Measurements from ENCODE around the gene CCT7.

CCT7 gene

DNA sequence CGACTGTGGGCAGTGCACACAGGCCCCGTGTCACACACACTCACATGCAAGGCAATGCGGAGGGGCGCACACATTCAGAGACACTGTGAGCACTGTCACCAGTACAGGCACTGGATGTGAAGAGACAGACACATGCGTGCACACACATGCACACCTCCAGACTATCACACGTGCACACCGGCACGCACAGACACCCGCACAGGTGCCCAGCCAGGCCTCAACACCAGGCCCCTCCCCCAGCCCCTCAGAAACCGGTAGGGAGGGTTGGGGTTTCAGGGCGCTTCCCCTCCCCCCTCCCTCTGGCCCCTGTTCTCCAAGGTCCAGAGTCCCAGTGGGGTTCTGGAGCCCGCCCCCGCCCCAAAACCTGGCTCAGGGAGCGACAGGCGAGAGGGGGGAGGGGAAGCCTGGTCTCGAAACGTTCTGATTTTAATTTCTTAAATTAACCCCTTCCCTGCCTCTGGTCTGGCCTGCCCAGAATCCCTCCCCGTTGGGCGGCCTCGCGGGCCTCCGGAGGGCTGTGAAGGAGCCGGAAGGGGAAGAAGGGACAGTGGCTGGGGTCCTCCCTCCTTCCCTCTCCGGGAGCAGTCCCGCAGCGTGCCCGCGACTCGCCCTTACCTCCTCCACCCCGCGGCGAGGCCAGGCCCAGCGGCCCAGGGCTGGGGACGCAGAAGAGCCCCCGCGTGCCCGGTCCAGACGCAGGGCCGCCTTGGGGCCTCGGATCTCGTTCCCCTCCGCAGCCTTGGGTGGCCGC is 49.6 kb downstream of the CCT7 start:
- TF ChIP-seq EP300 (IDR thresholded peaks at IDR 0.05; ENCODE audit: borderline replicate concordance) (no peak), ZBTB7A (IDR thresholded peaks at IDR 0.05; ENCODE audit: low read depth) (0 out of 2 replicates have a peak, but pooled peaks have one; percentile 7), NFIC (IDR thresholded peaks at IDR 0.05) (no peak)

- TF ChIP-seq TCF12 (IDR thresholded peaks at IDR 0.05; ENCODE audit: low read depth) (no peak), EP300 (IDR thresholded peaks at IDR 0.05; ENCODE audit: borderline replicate concordance) (no peak), RAD21 (IDR thresholded peaks at IDR 0.05; ENCODE audit: low read depth) (no peak), TAF1 (IDR thresholded peaks at IDR 0.05; ENCODE audit: low read depth) (no peak), CREB1 (IDR thresholded peaks at IDR 0.05; ENCODE audit: low read depth) (no peak), NFIC (IDR thresholded peaks at IDR 0.05) (no peak), REST (IDR thresholded peaks at IDR 0.05; ENCODE audit: low read depth) (no peak), TEAD4 (IDR thresholded peaks at IDR 0.05) (no peak), CEBPB (IDR thresholded peaks at IDR 0.05) (no peak), YY1 (IDR thresholded peaks at IDR 0.05; ENCODE audit: low read depth) (no peak), ZBTB7A (IDR thresholded peaks at IDR 0.05; ENCODE audit: low read depth) (no peak; the same call in 1 of the 2 replicates), FOXM1 (IDR thresholded peaks at IDR 0.05; ENCODE audit: borderline replicate concordance, low read depth) (no peak), EGR1 (IDR thresholded peaks at IDR 0.05) (no peak)
- TF ChIP-seq, protein P1, sequence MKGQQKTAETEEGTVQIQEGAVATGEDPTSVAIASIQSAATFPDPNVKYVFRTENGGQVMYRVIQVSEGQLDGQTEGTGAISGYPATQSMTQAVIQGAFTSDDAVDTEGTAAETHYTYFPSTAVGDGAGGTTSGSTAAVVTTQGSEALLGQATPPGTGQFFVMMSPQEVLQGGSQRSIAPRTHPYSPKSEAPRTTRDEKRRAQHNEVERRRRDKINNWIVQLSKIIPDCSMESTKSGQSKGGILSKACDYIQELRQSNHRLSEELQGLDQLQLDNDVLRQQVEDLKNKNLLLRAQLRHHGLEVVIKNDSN (IDR thresholded peaks at IDR 0.05) = no peak
- TF ChIP-seq, protein P2, sequence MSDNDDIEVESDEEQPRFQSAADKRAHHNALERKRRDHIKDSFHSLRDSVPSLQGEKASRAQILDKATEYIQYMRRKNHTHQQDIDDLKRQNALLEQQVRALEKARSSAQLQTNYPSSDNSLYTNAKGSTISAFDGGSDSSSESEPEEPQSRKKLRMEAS (IDR thresholded peaks at IDR 0.05) = no peak
These were observed 50.4 kb downstream of the CCT7 start, which contains the start of gene FBXO41 for GRCh38 chr2:73284296-73285158. TSS of gene FBXO41 (minus strand) at chr2:73284478. CDS start at chr2:73269630, 14,848 bp downstream.

DNA sequence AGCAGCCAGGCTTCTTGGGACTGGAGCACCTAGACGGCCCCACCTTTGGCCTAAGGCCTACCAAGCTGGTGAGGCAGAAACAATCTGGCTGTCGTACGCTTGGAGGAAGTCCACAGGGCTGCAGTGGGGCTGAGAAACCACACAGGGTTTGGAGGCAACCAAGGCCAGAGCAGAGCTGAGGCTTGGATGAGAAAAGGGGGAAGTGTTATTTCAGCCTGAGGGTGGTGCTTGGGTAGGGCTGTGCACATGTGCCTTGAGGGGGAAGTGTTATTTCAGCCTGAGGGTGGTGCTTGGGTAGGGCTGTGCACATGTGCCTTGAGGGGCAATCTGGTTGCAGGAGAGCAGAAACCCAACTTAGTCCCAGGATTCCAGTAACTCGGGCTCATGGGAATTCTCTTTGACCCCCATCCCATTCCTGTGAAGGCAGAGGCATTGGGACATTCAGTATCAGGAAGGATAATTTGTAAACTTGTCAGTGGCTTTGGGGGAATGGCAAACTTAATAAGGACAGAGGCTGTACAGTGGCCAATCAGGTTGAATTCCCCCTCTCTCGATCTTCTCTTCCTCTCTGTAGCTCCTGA is 51.1 kb downstream of the CCT7 start:
- TF ChIP-seq EP300 (IDR thresholded peaks at IDR 0.05; ENCODE audit: borderline replicate concordance) (no peak), TCF12 (IDR thresholded peaks at IDR 0.05; ENCODE audit: low read depth) (no peak), TAF1 (IDR thresholded peaks at IDR 0.05; ENCODE audit: low read depth) (no peak), FOXM1 (IDR thresholded peaks at IDR 0.05; ENCODE audit: borderline replicate concordance, low read depth) (no peak), CREB1 (IDR thresholded peaks at IDR 0.05; ENCODE audit: low read depth) (no peak), RAD21 (IDR thresholded peaks at IDR 0.05; ENCODE audit: low read depth) (no peak), REST (IDR thresholded peaks at IDR 0.05; ENCODE audit: low read depth) (no peak), TEAD4 (IDR thresholded peaks at IDR 0.05) (no peak)
- TF ChIP-seq, protein P1 (IDR thresholded peaks at IDR 0.05) = no peak

DNA sequence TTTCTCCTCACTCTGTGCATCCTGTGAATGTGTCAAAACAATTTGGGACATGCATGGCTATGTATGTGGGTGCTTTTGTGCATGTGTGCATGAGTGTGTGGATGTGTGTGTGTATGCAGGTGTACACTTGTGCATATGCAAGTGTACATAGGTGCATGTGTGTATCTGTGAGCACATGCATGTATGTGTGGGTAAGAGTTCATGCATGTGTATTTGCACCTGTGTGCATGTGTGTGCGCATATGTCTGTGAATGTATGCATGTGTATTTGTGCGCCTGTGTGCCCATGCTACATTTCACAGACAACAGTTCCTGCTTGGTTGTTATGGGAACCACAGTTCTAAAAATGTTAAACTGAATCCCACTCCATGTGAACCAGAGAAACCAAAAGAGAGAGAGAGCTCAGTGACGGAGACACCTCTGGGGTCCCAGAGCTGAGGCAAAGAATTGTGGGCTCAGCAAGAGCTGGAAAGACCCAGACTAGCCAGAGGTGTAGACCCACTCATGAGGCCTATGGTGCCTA is 52.1 kb downstream of the CCT7 start:
- TF ChIP-seq NFIC (IDR thresholded peaks at IDR 0.05) = no peak
- TF ChIP-seq EP300 (IDR thresholded peaks at IDR 0.05; ENCODE audit: borderline replicate concordance) = no peak
- no peak for TF ChIP-seq ZBTB7A (IDR thresholded peaks at IDR 0.05; ENCODE audit: low read depth)
- TF ChIP-seq TEAD4 (IDR thresholded peaks at IDR 0.05) = no peak

DNA sequence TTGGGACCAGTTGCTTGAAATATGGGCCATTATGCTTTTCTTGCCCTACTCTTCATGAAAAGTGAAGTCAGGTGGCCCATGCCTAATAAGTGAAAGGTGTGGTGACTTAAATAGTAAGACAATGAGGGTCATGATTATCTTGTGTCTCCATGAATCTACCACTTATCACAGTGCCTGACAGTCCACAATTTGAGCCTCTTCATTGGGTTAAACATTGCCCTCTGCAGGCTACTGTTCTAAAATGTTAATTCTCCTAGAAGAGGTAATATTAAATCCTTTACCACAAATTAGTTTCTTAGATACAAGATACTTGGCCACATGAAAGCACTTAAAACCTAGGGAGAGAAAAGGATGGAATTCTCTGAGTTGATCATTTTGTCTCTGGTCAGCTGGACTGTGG is 55.2 kb downstream of the CCT7 start:
- no peak for TF ChIP-seq NFIC (IDR thresholded peaks at IDR 0.05)
- TF ChIP-seq EP300 (IDR thresholded peaks at IDR 0.05; ENCODE audit: borderline replicate concordance) = no peak
- no peak for TF ChIP-seq TEAD4 (IDR thresholded peaks at IDR 0.05)
- TF ChIP-seq, protein P1 (IDR thresholded peaks at IDR 0.05) = no peak
- TF ChIP-seq EGR1 (IDR thresholded peaks at IDR 0.05) = no peak
- no peak for TF ChIP-seq CEBPB (IDR thresholded peaks at IDR 0.05)
- no peak for TF ChIP-seq CREB1 (IDR thresholded peaks at IDR 0.05; ENCODE audit: low read depth)
- no peak for TF ChIP-seq REST (IDR thresholded peaks at IDR 0.05; ENCODE audit: low read depth)
- no peak for TF ChIP-seq TAF1 (IDR thresholded peaks at IDR 0.05; ENCODE audit: low read depth)
- TF ChIP-seq FOXM1 (IDR thresholded peaks at IDR 0.05; ENCODE audit: borderline replicate concordance, low read depth) = no peak
- no peak for TF ChIP-seq YY1 (IDR thresholded peaks at IDR 0.05; ENCODE audit: low read depth)
- TF ChIP-seq, protein P2 (IDR thresholded peaks at IDR 0.05) = no peak
- no peak for TF ChIP-seq ZBTB7A (IDR thresholded peaks at IDR 0.05; ENCODE audit: low read depth)
- TF ChIP-seq TCF12 (IDR thresholded peaks at IDR 0.05; ENCODE audit: low read depth) = no peak
- TF ChIP-seq RAD21 (IDR thresholded peaks at IDR 0.05; ENCODE audit: low read depth) = no peak

Measured in Ishikawa (cell line).